Activated CD4-positive, alpha-beta T cell treated with anti-CD3 and anti-CD28 coated beads, Interleukin-2, Interleukin-6, amounts not matched to agents 100 ng/mL and 50 ng/mL, durations not matched to agents 16 hours and 8 hours (primary cell): ENCODE measurements around the gene PAXX.

Experiments used
- DNase-seq: peaks from one replicate; pipeline ENCODE4 v3.0.0-alpha.2; 2020

The PAXX gene

GRCh38 chr9:137006116-137007003, 14.1 kb downstream of the PAXX start:
- DNase-seq, result no peak

GRCh38 chr9:137007108-137007815, 15.0 kb downstream of the PAXX start:
- DNase-seq, result no peak

DNA sequence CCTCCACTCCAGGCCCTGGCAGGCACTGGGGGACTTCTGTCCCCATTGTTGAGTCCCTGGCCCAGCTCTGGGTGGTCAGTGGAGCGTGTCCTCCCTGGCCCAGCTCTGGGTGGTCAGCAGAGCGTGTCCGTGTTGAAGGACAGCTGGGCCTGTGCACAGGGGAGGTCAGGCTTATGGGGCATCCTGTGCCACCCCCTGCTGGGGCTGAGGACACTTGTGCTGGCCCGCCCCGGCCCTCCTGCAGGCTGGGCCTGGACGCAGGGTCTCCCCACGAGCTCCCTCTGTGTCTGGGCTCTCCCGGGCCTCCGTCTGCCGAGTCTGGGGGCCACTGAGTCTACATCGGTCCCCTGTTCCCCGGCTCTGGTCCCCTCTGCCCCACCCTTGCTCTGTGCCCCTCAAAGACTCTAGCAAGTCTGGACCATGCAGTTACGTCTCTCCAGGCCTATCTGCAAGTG, 15.6 kb downstream of the PAXX start:
- DNase-seq, result no peak

DNA sequence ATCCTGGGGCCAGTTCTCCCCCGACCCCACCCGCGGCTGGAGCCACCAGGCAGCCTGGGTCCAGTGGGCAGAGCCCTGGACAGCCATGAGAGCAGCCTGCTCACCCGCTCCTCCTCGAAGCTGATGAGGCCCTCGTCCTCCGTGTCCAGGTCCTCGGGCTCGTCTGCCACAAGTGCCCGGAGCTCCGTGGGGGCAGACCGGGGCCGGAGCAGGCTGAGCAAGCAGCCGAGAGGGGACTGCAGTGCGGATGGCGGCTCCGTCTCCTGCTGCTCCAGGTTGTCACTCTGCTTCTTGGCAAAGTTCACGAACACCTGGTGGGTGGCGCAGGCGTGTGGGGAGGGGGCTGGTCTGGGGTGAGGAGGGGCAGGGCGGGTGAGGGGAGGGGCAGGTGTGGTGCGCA, 16.1 kb downstream of the PAXX start:
- DNase-seq, result no peak

GRCh38 chr9:137009217-137009616, 17.0 kb downstream of the PAXX start:
- no peak for DNase-seq

GRCh38 chr9:137009938-137010732, 17.9 kb downstream of the PAXX start:
- DNase-seq, result no peak

DNA sequence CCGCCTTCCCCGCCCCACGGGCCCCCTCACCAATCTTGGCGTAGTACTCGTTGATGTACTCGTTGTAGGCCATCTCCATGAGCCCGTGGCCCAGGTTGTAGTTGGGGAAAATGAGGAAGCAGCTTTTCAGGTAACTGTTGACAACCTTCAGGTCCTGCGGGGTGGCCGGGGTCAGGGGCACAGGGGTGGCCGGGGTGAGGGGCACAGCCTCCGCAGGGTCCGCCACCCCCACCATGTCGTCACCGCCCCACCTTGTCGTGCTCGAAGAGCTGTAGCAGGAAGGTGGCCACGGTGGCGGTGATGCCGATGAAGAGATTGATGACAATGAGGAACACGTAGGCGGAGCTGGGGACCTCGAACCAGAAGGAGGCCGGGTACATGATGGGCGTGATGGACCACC, 18.9 kb downstream of the PAXX start:
- DNase-seq, result no peak

GRCh38 chr9:137011907-137012675, 19.9 kb downstream of the PAXX start:
- DNase-seq, result no peak

DNA sequence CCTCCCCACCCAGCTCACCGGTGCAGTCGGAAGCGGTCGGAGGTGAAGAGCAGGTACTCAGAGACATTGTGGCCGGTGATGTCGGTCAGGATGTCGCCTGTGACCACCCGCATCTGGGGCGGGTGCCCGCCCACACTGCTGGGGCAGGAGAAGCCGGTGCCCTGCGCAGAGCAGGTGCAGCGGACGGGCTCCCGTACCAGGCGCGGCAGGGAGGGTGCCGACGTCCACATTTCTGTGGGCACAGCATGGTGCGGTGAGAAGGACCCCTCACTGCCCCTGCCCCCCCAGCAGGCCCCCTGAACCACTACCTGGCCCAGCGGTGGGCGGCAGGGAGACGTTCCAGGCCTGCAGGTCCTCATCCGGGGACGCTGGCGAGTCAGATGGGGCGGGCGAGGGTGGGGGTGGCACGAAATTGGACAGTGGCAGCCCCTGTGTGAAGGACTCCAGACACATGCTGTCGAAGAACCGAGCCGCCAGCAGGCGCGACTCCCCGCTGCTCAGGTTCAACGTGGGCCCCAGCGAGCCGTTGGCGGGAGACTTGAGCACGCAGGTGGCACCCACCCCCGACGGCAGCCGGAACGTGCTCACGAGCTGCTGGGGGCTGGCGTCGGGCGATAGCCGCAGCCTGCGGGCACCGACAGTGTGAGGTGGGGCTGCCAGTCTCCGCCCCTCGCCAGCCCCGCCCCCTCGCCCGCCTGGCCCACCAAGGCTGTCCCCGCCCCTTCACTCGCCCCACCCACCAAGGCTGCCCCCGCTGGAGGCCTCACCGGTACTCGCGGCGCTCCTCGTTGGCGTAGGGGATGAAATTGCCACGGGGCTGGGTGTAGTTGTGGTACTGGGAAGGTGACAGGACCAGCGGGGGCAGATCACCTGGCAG, 20.7 kb downstream of the PAXX start:
- DNase-seq, result no peak

- no peak for DNase-seq
Measured at GRCh38 chr9:137013571-137013940, 21.3 kb downstream of the PAXX start.

DNA sequence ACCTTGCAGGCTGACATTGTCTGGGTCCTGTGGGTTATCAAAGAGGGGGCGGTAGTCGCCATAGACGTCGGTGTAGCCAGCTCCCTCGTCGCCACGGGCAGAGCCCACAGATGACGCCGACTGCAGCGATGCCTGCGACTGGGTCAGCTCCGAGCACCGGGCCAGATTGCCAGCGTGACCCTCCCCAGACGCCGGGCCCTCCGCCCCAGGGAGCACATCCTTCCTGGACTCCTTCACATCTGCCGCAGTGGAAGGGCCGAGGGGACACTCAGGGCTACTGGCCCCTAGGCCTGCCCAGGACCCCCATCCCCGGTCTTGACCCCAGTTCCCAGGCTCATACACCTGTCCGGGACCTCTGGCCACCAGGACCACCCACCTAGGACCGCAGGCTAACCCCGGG, 21.9 kb downstream of the PAXX start:
- DNase-seq, result no peak

GRCh38 chr9:137014776-137015539, 22.7 kb downstream of the PAXX start:
- no peak for DNase-seq

DNA sequence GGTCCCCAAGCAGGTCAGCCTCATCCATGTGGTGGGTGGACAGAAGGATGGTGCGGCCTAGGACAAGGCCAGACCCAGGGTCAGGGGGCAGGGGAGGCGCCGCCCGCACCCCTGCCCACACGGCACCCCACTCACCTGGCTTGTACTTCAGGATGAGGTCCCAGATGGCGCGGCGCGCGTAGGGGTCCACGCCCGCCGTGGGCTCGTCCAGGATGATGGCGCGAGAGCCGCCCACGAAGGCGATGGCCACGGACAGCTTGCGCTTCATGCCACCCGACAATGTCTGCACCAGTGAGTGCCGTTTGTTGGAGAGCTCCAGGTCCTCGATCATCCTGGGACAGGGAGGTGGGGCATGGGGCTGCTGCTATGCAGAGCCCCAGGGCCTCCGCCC, 23.3 kb downstream of the PAXX start:
- no peak for DNase-seq

- no peak for DNase-seq
Measured at GRCh38 chr9:137015976-137016375, 23.8 kb downstream of the PAXX start.

- DNase-seq, result no peak
Measured at GRCh38 chr9:137016436-137016835, 24.2 kb downstream of the PAXX start.

GRCh38 chr9:137017071-137017470, 24.8 kb downstream of the PAXX start:
- no peak for DNase-seq

GRCh38 chr9:137017791-137018497, 25.7 kb downstream of the PAXX start:
- DNase-seq, result no peak

GRCh38 chr9:137018761-137019559, 26.7 kb downstream of the PAXX start:
- no peak for DNase-seq
